Thyroid gland (tissue), 4 donors: ENCODE results near the gene VPS54.

ENCODE experiments used
- CTCF ChIP-seq, 6 experiments: fragments of 200-600 bp in 3 of 6; fragments of 450-650 bp in 3 of 6; sonication (generic) in 3 of 6; IDR thresholded peaks; one replicate each; pipeline ENCODE4 v1.5.1; 2016 to 2019; ENCODE audit warnings: antibody characterized with exemption in 6 of 6, mild to moderate bottlenecking in 2 of 6, inconsistent platforms in 1 of 6, moderate library complexity in 1 of 6
- POLR2A ChIP-seq, 2 donors: fragments of 450-650 bp; IDR thresholded peaks; one replicate each; pipeline ENCODE4 v1.6.1; 2017; ENCODE audit warnings: antibody characterized with exemption in 2 of 2, mild to moderate bottlenecking in 2 of 2, moderate library complexity in 1 of 2

GRCh38 chr2:63981702-63982103, 37.5 kb downstream of the VPS54 start:
- no peak for TF ChIP-seq CTCF (IDR thresholded peaks at IDR 0.05)
- no peak for TF ChIP-seq POLR2A (IDR thresholded peaks at IDR 0.05)
